ENCODE data around the gene STK11. TPM values are rescaled to one million over a fixed set of nuclear protein-coding genes. Genes with fewer than 3 reads are reported as not detected.
A peak's percentile ranks its signal among the peaks of the same experiment; 100 is the strongest.

The STK11 gene
- polyA plus RNA-seq, 2 of the 4 experiments (the other 2 are of a cell fraction), result 16.2 to 33.6 TPM

- TF ChIP-seq MYC (IDR thresholded peaks at IDR 0.05; ENCODE audit: borderline replicate concordance, low read length) (no peak), SMC3 (IDR thresholded peaks at IDR 0.05) (no peak), CBX8 (IDR thresholded peaks at IDR 0.05) (no peak), TP53 (CRISPR knock-in tag; IDR thresholded peaks at IDR 0.05) (peak; percentile 96), EHF (CRISPR knock-in tag; IDR thresholded peaks at IDR 0.05) (peak; percentile 90), ZFP36 (IDR thresholded peaks at IDR 0.05; ENCODE audit: borderline replicate concordance, partially characterized antibody) (no peak), POLR2AphosphoS2 (conservative IDR thresholded peaks at IDR 0.05; ENCODE audit: low read length) (peak; percentile 99), FOSB (CRISPR knock-in tag; IDR thresholded peaks at IDR 0.05) (peak; percentile 98)
These were observed 53.8 kb downstream of the STK11 start (continued) for GRCh38 chr19:1259206-1259875.

GRCh38 chr19:1259876-1260748, 54.5 kb downstream of the STK11 start:
- DNase-seq (ENCODE audit: low read depth in 1 of 2, low spot score in 1 of 2), result peak in 1 of 2 experiments; percentile 77
- peaks cover 76% of the 10 kb centered on the region for H3K4me1 ChIP-seq
- ATAC-seq, result peak; percentile 32 to 38

More at GRCh38 chr19:1259876-1260748, 54.5 kb downstream of the STK11 start:
- H3K4me3 ChIP-seq, result peak overlapping the region; percentile 29
- peak overlapping the region; percentile 98 to 99 for H3K27ac ChIP-seq
- ChIA-PET POLR2A (interaction anchor here (0.8 to 2.0 kb wide), 4 partner anchors 7 to 16 kb away, joined by 3 to 25 read pairs (median 12); partner anchors contain the start of gene CIRBP), CTCF (interaction anchor here (18.7 kb wide), 1 partner anchor 16 kb away, joined by 500 read pairs; the partner anchor contains the start of gene ATP5F1D)
- TF ChIP-seq, protein P1, sequence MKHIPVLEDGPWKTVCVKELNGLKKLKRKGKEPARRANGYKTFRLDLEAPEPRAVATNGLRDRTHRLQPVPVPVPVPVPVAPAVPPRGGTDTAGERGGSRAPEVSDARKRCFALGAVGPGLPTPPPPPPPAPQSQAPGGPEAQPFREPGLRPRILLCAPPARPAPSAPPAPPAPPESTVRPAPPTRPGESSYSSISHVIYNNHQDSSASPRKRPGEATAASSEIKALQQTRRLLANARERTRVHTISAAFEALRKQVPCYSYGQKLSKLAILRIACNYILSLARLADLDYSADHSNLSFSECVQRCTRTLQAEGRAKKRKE (CRISPR knock-in tag; IDR thresholded peaks at IDR 0.05; ENCODE audit: low read depth), result no peak
- peak; percentile 76; the same call in 1 of the 2 replicates for TF ChIP-seq CHD4 (IDR thresholded peaks at IDR 0.05; ENCODE audit: borderline replicate concordance)
- no peak for TF ChIP-seq HES2 (IDR thresholded peaks at IDR 0.05)
- peak; percentile 49; the same call in 1 of the 2 replicates for TF ChIP-seq TFCP2L1 (CRISPR knock-in tag; IDR thresholded peaks at IDR 0.05)
- TF ChIP-seq REST (IDR thresholded peaks at IDR 0.05), result no peak; the same call in 1 of the 2 replicates
- TF ChIP-seq HOXB13 (CRISPR knock-in tag; IDR thresholded peaks at IDR 0.05; ENCODE audit: low read depth), result no peak
- peak; percentile 11; the same call in 1 of the 2 replicates for TF ChIP-seq FOXS1 (CRISPR knock-in tag; IDR thresholded peaks at IDR 0.05)
- no peak for TF ChIP-seq CBX8 (IDR thresholded peaks at IDR 0.05)
- peak; percentile 28 to 38; a peak in 2 of 5 replicates for TF ChIP-seq EP300 (IDR thresholded peaks at IDR 0.05)
- TF ChIP-seq ESRRA (IDR thresholded peaks at IDR 0.05; ENCODE audit: borderline replicate concordance, low read length), result no peak
- peak; percentile 78; the same call in 1 of the 2 replicates for TF ChIP-seq RARB (CRISPR knock-in tag; IDR thresholded peaks at IDR 0.05)
- TF ChIP-seq KDM1A (IDR thresholded peaks at IDR 0.05; ENCODE audit: low read depth), result peak; percentile 86
- TF ChIP-seq NFE2L2 (conservative IDR thresholded peaks at IDR 0.05; ENCODE audit: low read length), result no peak
- TF ChIP-seq EHMT2 (IDR thresholded peaks at IDR 0.05; ENCODE audit: low read depth), result no peak
- 0 out of 4 replicates have a peak, but pooled peaks of 1 of the 2 experiments have one; percentile 18 for TF ChIP-seq CEBPB (IDR thresholded peaks at IDR 0.05)
- H3K9me3 ChIP-seq, result no peaks in the 10 kb centered on the region
- peak overlapping the region; percentile 100 for H3K4me2 ChIP-seq
- FAIRE-seq, result no peak
- WGBS (ENCODE audit: missing lambda C conversion rate), result 0% methylated on average over 5 of the region's 33 CpGs
